GM21717 (cell line): ENCODE measurements around the gene RC3H2.
A peak's percentile ranks its signal among the peaks of the same experiment; 100 is the strongest.
"Not testable (repeated sequence)": the region's sequence is repeated elsewhere in the genome, so short reads cannot be mapped to it uniquely, and the experiment has no call there.

Source experiments
- ATAC-seq: cut with Tn5 transposase; IDR thresholded peaks from one replicate; pipeline ENCODE4 v1.9.1; 2021; ENCODE audit warnings: mild to moderate bottlenecking, moderate library complexity; ENCODE audit not compliant: unreplicated experiment

RC3H2 gene

DNA sequence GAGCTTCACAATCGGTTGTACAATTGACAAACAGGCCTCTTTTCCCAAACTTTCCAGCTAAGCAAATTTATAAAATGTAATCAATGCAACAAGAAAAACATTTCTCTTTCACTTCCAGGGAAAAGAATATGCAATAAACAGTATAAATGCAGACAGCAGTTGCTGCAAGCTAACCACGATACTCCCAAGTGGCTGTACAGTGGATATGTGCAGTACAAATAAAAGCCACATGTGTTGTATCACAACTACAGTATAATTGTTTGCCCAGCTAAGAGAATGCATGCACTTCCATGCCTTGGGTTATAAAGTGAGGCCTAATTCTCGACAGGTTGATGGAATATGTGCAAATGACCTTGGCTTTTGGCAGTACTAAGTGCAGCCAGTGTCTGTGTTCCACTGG is 60.0 kb downstream of the RC3H2 start:
- ATAC-seq = no peak

DNA sequence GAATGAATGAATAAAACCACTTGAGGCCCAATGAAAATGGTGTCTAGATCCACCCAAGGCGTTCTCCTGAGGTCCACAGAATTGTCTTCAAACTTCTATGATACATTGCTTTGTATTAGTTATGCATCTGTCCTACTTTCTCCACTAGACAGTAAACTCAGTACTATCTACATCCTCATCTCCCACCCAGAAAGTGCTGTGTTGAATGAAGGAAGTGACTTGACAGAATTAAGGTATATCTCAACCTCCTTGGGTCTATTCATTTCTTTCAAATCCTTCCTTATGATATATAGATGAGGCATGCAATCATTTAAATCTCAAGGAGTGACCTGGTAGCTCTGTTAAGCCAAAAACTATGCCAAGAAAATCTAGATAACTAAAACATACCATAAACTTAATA is 61.0 kb downstream of the RC3H2 start:
- ATAC-seq = no peak

DNA sequence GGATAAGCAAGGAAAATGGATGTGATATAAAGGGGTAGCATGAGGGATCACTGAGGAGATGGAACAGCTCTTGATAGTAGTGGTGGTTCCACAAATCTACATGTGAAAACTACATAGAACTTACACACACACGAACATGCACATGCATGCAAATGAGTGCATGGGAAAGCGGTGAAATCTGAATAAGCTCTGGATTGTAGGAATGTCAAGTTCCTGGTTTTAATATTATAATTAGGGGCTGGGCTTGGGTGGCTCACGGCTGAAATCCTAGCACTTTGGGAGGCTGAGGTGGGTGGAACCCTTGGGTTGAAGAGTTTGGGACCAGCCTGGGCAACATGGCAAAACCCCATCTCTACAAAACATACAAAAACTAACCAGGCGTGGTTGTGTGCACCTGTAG is 63.7 kb downstream of the RC3H2 start:
- no peak for ATAC-seq

GRCh38 chr9:122838441-122838840 is 66.7 kb downstream of the RC3H2 start:
- not testable (repeated sequence) for ATAC-seq

DNA sequence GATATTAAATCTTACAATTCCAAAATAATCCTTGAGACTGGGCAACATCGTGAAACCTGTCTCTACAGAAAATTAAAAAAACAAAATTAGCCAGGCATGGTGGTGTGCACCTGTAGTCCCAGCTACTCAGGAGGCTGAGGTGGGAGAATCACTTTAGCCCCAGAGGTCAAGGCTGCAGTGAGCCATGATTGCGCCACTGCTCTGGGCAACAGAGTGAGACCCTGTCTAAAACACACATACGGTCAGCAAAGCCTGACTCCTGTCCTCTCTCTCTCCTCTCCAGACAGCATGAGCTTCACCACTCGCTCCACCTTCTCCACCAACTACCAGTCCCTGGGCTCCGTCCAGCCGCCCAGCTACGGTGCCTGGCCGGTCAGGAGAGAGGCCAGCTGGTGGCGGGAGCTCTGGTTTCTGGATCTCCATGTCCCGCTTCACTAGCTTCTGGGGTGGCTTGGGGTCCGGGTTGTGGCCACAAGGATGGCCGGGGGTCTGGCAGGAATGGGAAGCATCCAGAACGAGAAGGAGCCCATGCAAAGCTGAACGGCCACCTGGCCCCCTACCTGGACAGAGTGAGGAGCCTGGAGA is 67.8 kb downstream of the RC3H2 start:
- no peak for ATAC-seq

DNA sequence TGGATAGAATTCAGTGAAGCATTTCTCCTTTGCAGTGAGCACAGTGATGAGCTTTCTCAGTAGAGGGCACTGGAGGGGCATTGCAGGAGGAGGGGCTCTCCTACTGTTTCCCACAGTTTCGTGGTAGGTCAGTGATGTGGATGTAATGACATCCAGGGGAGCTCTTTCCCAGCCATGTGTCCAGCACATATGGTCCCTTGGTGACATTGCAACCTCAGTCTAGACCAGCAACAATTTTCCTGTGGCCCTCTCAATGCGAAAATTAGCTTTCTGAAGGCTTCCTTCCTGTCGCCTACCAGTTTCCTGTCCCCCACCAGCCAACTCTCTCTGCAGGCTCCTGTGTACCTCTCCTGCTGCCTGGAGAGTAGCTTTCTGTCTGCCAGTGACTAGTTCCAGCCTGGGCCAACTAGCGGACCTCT is 69.8 kb downstream of the RC3H2 start:
- ATAC-seq = no peak

- no peak for ATAC-seq
Observed at GRCh38 chr9:122832194-122832593, 73.0 kb downstream of the RC3H2 start.

DNA sequence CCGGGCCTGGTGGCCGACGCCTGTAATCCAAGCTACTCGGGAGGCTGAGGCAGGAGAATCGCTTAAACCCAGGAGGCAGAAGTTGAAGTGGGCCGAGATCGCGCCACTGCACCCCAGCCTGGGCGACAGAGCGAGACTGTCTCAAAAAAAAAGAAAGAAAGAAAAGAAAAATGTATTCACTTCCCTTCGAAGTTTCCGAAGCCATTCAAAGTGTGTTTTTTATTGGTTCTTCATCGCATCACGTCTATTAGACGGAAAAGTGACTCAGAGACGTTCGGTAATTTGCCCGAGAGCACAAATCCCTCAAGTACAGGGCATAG is 76.2 kb downstream of the RC3H2 start:
- ATAC-seq = not testable (repeated sequence)

DNA sequence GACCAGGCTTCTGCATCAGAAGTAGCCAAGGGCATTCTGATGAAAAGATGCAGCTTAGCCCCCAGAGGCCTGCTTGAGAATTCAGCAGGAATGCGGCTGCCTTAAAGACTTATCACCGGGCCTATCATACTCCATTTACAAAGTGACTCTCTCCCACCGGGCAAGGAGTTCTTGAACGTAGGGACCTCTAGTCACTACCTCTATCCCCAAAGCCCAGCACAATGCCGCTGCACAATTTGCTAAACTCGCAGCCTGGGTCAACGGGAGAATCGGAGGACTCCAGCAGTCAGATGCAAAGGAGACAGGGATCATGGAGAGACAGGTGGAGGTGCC is 77.4 kb downstream of the RC3H2 start:
- peak; percentile 12 for ATAC-seq

GRCh38 chr9:122822938-122823337 is 82.2 kb downstream of the RC3H2 start:
- no peak for ATAC-seq

- no peak for ATAC-seq
Observed at GRCh38 chr9:122822056-122822455, 83.1 kb downstream of the RC3H2 start.

- ATAC-seq = no peak
Observed at GRCh38 chr9:122821278-122821943, 83.7 kb downstream of the RC3H2 start.

GRCh38 chr9:122820490-122820845 is 84.7 kb downstream of the RC3H2 start:
- ATAC-seq = no peak

DNA sequence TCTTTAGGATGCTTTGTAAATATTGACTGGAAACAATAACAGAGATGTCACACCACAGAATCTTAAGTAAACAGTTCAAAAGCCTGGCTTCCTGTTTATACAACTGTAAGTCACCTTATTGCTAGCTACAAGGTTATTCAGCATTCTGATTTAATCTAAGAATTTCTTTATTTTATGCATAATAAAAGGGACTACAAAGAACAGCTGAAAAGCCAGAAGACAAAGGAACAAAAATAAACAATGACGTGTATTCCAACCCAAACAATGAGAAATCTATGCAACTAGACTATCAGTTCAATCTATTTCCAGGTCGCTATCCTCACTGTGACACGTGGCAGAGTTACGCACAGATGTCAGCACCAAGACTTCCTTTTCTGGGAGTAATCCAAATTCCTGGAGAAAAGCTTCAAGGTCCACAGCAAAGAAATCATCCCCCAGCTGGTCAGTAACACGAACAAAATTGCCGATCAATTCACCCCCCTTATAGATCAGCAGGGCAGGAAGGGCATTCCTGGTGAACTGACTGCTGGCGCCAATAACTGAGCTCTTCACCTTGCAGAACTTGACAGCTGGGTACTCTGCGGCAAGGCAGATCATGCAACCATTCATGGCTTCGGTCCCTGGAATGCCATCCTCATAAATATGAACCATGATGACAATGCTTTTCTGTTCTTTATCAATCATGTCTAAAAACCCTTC is 85.2 kb downstream of the RC3H2 start:
- ATAC-seq = no peak

DNA sequence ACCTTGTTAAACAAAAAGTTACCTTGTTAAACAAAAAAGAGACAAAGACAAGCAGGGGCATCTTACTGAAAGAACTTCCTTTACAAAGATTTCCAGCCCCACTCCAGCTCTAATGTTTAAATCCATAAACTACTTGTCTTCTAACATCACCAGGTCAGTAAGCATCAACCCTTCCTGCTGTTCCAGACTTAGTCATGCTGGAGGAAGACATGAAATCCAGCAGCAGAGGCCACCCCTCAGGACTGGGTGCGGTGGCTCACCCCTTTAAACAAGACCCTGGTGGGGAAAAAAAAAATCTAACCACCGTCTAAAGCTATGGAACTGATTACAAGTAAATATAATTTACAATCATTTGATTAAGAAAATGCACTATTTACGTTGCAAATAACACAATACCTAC is 85.8 kb downstream of the RC3H2 start:
- no peak for ATAC-seq

DNA sequence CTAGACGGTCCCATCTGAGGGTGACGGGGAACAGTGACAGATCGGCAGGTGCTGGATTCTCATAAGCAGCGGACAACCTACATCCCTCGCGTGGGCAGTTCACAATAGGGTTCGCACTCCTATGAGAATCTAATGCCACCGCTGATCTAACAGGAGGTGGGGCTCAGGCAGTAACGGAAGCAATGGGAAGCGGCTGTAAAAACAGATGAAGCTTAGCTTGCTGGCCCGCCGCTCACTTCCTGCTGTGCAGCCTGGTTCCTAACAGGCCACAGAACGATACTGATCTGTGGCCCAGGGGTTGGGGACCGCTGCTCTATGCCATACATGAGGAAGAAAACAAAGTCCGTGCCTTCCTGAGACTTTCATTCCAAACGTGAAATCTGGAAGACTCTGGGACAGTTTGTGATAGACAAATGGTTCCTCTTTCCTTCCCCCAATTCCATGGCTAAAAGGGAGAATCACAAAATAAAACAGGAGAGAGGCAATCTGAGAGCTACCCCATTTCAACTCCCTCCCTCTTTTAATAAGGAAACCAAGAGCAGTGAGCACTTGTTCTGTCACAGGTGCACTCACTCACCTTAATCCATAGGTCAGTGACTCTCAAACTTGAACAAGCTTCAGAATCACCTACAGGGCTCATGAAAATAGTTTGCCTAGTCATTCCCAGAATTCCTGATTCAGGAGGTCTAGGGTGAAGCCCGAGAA is 88.8 kb downstream of the RC3H2 start:
- ATAC-seq = no peak

- ATAC-seq = no peak
Observed at GRCh38 chr9:122815544-122815943, 89.6 kb downstream of the RC3H2 start.

- ATAC-seq = no peak
Observed at GRCh38 chr9:122814545-122814944, 90.6 kb downstream of the RC3H2 start.

DNA sequence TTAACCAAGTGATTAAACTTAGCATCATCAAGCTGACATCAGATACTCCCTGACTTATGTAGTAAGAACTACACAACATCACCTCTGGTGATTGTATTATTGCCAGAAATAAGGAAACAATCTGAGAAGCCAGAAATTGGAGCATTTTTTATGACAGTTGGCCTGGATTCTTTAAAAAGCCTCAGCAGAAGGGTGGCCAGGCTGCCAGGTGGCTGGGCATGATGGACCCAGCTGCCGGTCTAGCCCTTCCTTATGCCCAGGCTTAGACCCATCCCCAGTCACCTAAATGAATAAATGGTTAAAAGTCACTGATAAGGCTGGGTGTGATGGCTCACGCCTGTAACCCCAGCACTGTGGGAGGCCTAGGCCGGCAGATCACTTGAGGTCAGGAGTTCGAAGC is 92.4 kb downstream of the RC3H2 start:
- ATAC-seq = no peak

- no peak for ATAC-seq
Observed at GRCh38 chr9:122810306-122810946, 94.7 kb downstream of the RC3H2 start.

DNA sequence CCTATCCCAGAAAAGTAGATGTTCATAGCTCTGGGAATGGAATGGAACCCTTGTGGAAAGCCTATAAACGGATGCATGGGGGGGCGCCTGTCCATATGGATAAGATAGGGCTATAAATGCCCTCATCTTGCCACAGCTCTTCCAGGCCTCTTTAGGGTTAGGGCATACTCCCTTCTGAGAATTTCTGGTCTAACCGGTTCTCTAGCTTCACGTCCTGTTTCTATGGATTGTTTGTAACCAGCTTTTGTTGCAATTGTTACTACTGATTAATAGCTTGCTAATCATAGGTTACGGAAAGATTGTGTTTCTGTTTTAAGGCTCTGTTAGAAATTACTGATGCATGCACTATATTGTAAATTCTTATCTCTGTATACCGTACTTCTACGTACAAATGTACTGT is 95.9 kb downstream of the RC3H2 start:
- not testable (repeated sequence) for ATAC-seq

GRCh38 chr9:122808141-122808540 is 97.0 kb downstream of the RC3H2 start:
- ATAC-seq = no peak
